Measurements from ENCODE around the gene ZBBX.

GRCh38 chr3:167225821-167226220, 154.3 kb downstream of the ZBBX start:
- TF ChIP-seq, protein P1, sequence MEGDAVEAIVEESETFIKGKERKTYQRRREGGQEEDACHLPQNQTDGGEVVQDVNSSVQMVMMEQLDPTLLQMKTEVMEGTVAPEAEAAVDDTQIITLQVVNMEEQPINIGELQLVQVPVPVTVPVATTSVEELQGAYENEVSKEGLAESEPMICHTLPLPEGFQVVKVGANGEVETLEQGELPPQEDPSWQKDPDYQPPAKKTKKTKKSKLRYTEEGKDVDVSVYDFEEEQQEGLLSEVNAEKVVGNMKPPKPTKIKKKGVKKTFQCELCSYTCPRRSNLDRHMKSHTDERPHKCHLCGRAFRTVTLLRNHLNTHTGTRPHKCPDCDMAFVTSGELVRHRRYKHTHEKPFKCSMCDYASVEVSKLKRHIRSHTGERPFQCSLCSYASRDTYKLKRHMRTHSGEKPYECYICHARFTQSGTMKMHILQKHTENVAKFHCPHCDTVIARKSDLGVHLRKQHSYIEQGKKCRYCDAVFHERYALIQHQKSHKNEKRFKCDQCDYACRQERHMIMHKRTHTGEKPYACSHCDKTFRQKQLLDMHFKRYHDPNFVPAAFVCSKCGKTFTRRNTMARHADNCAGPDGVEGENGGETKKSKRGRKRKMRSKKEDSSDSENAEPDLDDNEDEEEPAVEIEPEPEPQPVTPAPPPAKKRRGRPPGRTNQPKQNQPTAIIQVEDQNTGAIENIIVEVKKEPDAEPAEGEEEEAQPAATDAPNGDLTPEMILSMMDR (IDR thresholded peaks at IDR 0.05), result no peak
- no peak for TF ChIP-seq POLR2A (IDR thresholded peaks at IDR 0.05)
